Activated CD8-positive, alpha-beta memory T cell treated with anti-CD3 and anti-CD28 coated beads for 4 hours (primary cell): ENCODE results near the gene NPY4R2.
"Not testable (repeated sequence)": the region's sequence is repeated elsewhere in the genome, so short reads cannot be mapped to it uniquely, and the experiment has no call there.

Experiments
- DNase-seq, 2 donors: peaks; one replicate each; pipeline ENCODE4 v3.0.0-alpha.2; 2020; ENCODE audit warnings: low read depth in 2 of 2

Gene NPY4R2

DNA sequence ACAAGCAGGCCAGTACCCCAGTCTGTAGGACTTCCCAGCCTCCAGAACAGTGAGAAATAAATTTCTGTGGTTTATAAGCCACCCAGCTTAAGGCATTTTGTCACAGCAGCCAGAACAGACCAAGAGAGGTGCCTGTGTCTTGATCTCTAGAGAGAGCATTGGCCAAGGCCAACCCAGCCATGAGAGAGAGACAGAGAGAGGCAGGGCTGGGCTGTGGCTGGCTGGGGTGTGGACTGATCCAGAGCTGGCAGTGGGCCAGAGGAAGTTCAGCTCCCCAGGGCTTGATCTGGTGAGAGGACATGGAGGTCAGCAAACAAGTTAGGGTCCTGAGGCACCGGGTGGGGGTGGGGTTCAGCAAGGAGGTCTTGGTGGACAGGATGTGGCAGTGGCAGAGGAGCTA is 14.4 kb downstream of the NPY4R2 start:
- DNase-seq: not testable (repeated sequence)

DNA sequence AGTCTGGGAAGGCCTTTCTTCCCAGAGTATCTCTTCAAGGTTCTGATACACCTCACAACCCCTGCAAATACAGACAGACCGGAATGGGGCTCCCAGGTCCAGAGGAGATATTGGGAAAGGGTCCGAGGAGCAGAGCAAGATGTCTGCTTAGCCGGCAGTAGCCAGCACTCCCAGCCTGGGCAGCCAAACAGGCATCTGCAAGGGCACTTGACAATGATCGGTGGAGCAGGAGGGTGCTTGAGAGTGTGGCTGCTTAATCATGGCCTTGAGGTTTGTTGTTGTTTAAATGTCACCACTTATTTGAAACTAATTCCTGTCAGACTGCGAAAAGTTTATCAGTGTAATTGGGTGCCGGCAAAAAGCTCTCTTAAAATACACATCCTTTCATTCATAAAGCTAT is 15.0 kb downstream of the NPY4R2 start:
- not testable (repeated sequence) for DNase-seq

DNA sequence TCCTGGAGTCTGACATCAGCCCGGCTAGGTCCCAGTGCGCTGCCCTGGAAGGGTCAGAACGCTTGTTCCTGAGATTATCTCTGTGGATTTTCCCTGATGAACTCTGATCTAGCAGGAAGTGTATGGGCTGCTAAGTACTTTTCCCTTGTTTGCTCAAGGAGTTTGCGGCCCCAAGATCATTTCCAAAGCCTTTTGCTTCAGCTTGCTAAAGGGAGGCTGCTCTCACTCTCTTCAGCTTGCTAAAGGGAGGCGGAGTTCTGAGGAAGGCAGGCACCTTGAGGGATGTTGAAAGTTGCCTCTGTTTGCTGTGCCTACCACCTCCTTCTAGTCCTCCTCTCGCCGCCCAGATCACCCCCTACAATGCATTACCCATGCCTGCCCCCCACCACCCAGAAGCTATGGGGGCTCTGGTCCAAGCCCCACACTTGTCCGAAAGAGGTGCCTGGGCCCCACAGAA is 18.3 kb downstream of the NPY4R2 start:
- DNase-seq: not testable (repeated sequence)

DNA sequence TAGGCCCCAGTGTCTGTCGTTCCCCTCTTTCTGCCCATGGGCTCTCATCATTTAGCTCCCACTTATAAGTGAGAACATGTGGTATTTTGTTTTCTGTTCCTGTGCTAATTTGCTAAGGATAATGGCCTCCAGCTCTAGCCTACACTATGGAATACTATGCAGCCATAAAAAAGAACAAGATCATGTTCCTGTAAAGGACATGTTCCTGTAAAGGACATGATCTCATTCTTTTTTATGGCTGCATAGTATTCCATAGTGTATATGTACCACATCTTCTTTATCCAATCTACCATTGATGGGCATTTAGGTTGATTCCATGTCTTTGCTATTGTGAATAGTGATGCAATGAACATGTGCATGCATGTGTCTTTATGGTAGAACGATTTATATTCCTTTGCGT is 19.2 kb downstream of the NPY4R2 start:
- not testable (repeated sequence) for DNase-seq

DNA sequence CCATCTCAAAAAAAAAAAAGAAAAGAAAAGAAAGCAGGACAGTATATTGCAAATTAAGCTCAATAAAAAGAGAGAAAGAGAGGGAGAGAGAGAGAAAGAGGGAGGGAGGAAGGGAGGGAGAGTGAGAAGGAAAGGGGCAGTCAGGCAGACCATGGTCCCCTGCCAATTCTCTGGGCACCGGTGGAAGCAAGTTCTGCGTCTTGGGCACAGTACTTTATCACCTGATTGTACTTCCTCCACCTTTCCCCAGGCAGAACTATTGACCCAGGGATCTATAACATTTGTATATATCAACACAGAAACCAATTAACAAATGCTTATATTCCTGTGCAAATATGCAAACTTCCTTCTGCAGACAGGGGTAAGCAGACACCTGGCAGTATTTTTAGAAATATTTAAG is 22.4 kb downstream of the NPY4R2 start:
- DNase-seq: not testable (repeated sequence)

DNA sequence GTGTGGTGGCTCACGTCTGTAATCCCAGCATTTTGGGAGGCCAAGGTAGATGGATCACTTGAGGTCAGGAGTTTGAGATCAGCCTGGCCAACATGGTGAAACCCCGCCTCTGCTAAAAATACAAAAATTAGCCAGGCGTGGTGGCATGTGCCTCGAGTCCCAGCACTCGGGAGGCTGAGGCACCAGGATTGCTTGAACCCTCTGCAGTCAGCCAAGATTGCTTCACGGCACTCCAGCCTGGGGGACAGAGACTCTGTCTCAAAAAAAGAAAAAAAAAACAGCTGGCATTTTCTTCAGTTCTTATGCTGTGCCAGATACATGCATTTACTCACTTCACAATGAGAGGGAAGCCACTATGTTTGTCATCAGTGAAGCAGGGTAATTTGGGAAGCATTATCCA is 22.9 kb downstream of the NPY4R2 start:
- not testable (repeated sequence) for DNase-seq

DNA sequence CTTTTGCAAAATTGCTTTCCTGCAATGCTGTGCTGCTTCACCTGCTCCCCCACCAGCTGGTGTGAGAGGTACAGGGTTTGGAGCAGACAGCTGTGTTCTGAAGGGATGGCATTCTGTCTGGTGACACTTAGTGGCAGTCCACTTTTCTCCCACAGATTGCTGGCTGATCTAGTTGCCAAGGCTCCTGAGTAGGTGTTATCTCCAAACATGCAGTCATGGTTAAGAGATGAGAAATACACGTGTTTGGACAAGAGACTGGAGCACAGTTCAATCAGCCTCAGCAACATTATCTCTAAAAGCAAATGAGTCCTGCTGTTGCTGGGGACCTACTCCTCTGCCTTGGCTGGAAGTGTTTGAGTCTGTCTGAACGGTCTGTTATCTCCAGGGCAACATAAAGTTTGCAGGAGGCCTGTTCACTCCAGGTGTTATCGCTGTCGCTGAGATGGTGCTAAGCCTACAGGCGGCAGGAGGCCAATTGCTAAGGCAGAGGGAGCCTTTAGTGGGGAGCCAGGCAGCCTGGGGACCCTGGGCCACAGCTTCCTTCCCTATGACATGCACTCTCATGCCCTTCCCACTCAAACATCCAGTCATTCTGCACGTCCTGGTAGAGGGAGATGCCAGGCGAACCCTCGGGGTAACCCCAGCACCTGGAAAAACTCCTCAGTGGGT is 24.0 kb downstream of the NPY4R2 start:
- not testable (repeated sequence) for DNase-seq

DNA sequence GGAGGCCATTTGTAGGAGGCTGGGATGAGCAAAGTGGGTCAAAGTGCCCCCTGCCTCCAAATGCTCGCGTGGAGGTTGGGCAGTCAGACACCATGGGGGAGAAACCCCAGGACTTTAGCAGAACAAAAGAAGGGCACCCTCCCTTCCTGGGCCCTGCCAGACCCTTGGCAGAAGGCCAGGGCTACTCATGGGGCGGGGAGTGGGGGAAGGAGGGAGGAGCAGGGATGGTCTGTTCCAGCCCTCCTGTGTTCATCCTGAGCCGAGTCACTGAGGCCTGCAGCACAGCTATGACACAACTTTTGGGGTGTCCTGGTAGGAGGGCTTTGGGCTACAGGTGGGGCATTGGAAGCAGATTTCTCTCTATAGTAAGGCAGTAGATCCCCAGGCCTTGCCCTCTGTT is 24.9 kb downstream of the NPY4R2 start:
- DNase-seq: not testable (repeated sequence)

DNA sequence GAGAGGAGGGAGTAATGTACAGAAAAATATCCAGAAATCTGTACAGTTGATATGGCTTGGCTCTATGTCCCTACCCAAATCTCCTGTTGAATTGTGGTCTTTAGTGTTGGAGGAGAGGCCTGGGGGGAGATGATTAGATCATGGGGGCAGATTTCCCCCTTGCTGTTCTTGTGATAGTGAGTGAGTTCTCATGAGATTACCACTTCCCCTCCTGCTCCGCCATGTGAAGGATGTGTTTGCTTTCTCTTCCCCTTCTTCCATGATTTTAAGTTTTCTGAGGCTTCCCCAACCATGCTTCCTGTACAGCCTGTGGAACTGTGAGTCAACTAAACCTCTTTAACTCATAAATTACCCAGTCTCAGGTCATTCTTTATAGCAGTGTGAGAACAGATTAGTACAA is 29.0 kb downstream of the NPY4R2 start:
- DNase-seq: not testable (repeated sequence)

DNA sequence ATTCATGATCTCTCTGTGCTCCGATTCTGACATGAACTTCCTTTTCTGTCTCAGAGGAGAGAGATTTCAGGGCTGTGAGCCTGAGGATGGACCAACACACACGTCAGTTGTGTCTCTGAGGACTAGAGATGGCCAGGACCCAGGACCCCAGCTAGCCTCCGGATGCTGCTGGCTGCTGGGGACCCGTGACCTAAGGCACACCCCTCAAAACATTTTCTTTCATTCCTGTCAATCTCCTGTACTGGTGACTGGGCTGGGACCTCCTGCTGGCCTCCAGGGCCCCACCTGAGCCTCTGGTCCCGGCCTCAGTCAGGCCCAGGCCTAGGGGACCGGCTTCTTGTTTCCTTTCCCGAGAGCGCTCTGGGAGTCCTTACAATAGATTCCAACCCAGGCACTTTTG is 38.7 kb downstream of the NPY4R2 start:
- DNase-seq: not testable (repeated sequence)

DNA sequence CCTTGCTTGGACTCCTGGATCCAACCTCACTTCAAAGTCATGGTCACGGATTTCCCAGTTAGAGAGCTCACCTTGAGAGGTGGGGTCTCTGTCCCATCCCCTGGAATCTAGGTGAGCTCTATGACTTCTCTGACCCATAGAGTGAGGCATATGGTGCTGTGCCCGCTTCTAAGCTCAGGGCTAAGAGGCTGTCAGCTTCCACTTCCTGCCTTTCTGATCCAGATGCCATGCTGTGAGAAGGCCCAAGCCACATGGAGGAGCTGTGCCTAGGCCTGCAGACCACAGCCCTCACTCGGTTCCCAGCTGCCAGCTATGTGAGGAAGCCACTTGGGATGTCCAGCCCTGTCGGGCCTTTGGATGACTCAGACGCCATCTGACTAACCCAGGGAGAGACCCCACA is 41.2 kb downstream of the NPY4R2 start:
- DNase-seq: not testable (repeated sequence)

DNA sequence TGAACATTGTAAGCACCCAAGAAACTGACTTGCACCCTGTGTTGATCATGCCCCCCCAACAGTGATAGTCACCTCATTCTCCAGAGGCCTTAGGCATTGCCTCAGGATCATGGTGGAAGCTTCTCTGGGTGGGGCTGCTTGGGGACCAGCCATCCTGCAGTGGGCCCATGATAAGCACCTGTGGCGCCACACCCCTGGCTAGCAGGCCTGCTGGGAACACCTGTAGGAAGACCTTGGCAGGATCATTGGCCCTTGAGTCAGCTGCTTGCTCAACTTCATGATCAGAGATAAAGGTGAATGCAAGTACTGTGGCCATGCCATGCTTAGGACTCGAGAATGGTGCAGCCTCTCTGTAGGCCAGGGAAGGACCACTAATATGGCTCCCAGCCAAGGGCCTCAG is 42.2 kb downstream of the NPY4R2 start:
- not testable (repeated sequence) for DNase-seq

DNA sequence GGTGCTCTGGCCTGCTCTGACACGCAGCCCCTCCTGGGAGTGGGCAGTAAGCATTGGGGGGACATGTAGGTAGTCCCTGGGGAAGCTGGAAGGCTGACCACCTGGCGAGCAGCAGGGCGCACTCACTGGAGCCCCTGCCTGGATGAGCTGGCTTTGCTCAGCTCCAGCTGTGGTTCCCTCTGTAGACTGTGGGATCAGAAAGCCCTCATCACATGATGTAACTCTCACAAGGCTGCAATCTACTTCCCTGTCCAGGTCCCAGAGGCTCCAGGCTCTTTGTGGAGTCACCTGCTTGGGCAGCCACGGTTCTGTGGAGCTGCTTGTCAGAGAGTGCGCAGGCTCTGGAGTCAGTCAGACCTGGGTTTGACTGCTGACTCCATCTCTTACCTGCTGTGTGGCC is 44.3 kb downstream of the NPY4R2 start:
- not testable (repeated sequence) for DNase-seq

DNA sequence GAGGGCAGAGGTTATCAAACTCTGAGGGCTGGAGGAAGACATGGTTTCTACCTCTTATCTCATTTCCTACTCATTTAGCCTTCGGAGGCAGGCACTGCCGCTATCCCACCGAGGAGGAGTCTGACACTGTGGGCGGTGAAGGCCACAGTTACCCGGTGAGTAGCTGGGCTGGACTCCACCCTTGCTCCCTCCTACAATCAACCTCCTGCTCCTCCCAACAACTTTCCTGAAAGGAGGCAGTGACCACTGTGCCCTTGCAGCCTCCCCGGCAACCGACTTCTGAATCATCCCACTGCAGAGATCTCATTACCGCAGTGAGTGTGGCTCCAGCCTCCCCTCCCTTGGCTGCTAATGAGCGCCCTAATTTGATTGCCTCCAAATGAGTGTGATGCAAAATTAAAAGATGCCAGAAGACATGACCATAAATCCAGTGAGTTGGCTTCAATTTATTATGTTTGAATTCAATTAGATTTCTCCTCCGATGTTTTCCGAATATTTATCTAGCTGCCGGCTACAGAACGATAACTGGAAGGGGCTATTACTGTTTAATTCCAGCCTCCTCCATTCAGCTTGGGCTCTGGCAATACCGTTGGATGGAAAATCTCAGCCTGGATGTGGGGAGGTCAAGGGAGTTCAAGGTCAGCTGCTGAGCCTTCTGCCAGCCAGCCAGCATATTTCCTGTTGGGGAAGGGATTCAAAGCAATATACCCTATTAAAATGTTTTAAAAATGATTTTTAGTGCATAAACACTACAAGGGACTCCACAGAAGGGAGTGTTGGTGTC is 46.0 kb downstream of the NPY4R2 start:
- not testable (repeated sequence) for DNase-seq

DNA sequence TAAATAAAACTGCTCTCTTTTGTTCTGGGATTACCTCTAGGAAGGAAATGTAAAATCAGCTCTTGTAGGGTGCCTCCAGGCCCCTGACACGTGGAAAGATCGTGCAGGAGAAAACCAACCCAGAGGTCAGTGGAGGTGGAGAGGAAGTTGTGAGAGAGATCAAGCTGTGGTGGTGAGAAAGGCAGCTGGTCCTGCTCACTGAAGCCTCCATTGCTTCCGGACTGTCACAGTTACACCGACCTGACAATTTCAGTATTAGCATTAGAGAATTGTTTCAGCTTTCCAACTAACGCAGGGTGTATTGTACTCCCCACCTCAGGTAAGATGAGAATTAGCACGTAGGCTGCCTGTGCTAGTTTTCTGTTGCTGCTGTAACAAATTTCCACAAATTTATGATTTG is 50.5 kb downstream of the NPY4R2 start:
- not testable (repeated sequence) for DNase-seq

DNA sequence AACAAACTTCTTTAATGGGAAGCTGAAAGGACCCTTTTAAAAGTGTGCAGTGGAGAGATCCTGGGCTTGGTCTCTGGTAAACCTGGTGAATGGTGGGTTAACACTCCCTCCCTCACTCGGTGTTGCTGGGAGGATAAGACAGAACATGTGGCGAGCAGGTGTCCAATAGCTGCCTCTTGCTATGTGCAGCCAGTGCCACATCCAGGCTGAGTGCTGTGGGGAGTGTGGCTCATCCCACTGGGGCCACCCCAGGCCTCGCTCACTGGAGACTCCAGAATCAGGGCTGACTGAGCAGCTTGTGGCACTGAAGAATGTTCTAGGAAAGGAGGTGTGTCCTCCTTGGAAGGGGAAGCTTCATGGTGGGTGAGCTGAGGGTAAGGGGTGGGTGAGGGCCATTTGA is 51.6 kb downstream of the NPY4R2 start:
- DNase-seq: not testable (repeated sequence)

DNA sequence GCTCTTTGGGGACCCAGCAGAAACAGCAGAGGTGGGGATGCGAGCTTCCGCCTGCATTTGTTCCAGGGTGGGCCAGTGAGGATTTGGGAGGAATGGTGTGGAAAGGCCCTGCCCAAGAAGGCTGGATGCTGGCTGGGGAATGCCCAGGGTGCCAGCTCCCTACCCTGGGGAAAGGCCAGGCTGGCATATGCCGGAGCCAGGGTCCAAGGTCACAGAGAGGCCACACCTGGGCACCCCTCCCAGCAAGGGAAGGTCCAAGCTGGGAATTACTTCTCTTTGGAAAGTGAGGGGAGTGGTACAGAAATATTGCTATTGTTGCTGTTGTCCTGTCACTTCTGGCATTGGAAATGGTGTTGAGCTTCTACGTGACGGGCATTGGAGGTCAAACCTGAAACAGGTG is 53.1 kb downstream of the NPY4R2 start:
- DNase-seq: not testable (repeated sequence)

DNA sequence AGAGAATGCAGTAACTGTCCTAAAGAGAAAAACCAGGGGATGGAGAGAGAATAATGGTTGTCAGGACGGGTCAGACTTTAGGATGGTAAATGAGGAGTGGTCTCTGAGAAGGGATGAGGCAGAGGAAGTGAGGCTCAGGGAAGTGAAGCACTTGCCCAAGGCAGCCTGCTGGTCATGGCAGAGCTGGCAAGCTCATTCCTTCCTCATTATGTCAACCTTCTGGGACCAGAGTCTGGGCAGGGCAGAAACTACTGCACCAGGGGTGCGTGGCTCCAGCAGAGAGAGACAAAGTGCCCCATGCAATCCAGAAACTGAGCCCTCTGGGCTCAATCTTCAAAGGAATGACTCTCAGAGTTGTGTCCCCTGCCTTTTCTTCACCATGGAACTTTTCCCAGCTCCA is 53.6 kb downstream of the NPY4R2 start:
- DNase-seq: not testable (repeated sequence)
